Measurements from ENCODE around the gene CELF2.

- no peak for TF ChIP-seq CTCF (IDR thresholded peaks at IDR 0.05; ENCODE audit: borderline replicate concordance, extremely low read depth, low read length, poor library complexity, severe bottlenecking)
- no peak for TF ChIP-seq EZH2 (IDR thresholded peaks at IDR 0.05; ENCODE audit: borderline replicate concordance, low read depth, low read length, severe bottlenecking)
These were observed 71.6 kb downstream of the CELF2 start for GRCh38 chr10:11089272-11089671.

Data from DND-41 (cell line).